Endothelial cell of umbilical vein (primary cell): ENCODE results near the gene HLA-DPB1. TPM values are rescaled to one million over a fixed set of nuclear protein-coding genes. Genes with fewer than 3 reads are reported as not detected.

ENCODE experiments used
- BruUV-seq: library from RNA; stranded (reverse); fragments of 400-500 nt; replicated peaks from 2 replicates; lab custom pipeline; 2021; lab: Mats Ljungman, UMichigan
- CTCF ChIA-PET: fragments of 300-600, 350-600 bp; sonication (Branson Sonifier 250); formaldehyde crosslinking; loops from one replicate; lab custom pipeline; 2021; ENCODE audit warnings: antibody characterized with exemption, inconsistent platforms; lab: Charles Lee
- POLR2A ChIA-PET: fragments of 300-600, 350-600 bp; sonication (Branson Sonifier 250); formaldehyde crosslinking; loops from one replicate; lab custom pipeline; 2021; ENCODE audit warnings: antibody characterized with exemption, inconsistent platforms; lab: Charles Lee
- DNase-seq: peaks from one replicate; pipeline ENCODE4 v3.0.0-alpha.2; 2011; ENCODE audit warnings: low read depth, low spot score
- FAIRE-seq: peaks from 2 replicates; lab custom pipeline; 2011; peaks lifted over from hg19 to GRCh38; lab: Jason Lieb, UNC
- H2AFZ ChIP-seq: 2 replicates; pipeline ENCODE4 v1.6.0; 2012; ENCODE audit warnings: low read depth, low read length, control low read depth, inconsistent platforms
- H3K27ac ChIP-seq: 2 replicates; pipeline ENCODE4 v1.5.1; 2011; ENCODE audit warnings: low read depth, mild to moderate bottlenecking, control low read depth, low read length, moderate library complexity; ENCODE audit not compliant: insufficient read depth
- H3K27me3 ChIP-seq, 2 experiments: 2 replicates each; pipeline versions ENCODE4 v1.6.0 to v1.6.1; 2011; ENCODE audit warnings: low read length in 2 of 2, mixed read lengths in 1 of 2; ENCODE audit not compliant: control insufficient read depth in 2 of 2, insufficient read depth in 2 of 2
- H3K36me3 ChIP-seq, 2 experiments: 2 replicates in 1 of 2; 3 replicates in 1 of 2; pipeline ENCODE4 v1.5.1; 2011; ENCODE audit warnings: low read length in 2 of 2, mild to moderate bottlenecking in 1 of 2, moderate library complexity in 1 of 2; ENCODE audit not compliant: control insufficient read depth in 2 of 2, insufficient read depth in 2 of 2; ENCODE audit errors: extremely low read depth in 1 of 2
- H3K4me1 ChIP-seq: 3 replicates; pipeline ENCODE4 v1.5.1; 2011; ENCODE audit warnings: mild to moderate bottlenecking, low read length; ENCODE audit not compliant: control insufficient read depth, insufficient read depth; ENCODE audit errors: extremely low read depth
- H3K4me2 ChIP-seq: 2 replicates; pipeline ENCODE4 v1.6.1; 2011; ENCODE audit warnings: low read length, control low read depth, mixed read lengths; ENCODE audit not compliant: insufficient read depth
- H3K4me3 ChIP-seq, 3 experiments: fragments of 200-600 bp in 1 of 3; sonication (generic), shearing (Covaris generic) in 1 of 3; replicated peaks in 1 of 3; 2 replicates each; pipeline ENCODE4 v1.5.1; 2011 to 2016; ENCODE audit warnings: control low read depth in 3 of 3, low read length in 3 of 3, mild to moderate bottlenecking in 2 of 3, inconsistent platforms in 1 of 3, low read depth in 1 of 3, moderate library complexity in 1 of 3; ENCODE audit not compliant: insufficient read depth in 1 of 3
- H3K79me2 ChIP-seq: 2 replicates; pipeline ENCODE4 v1.6.0; 2012; ENCODE audit warnings: low read length, inconsistent platforms; ENCODE audit not compliant: control insufficient read depth, insufficient read depth
- H3K9ac ChIP-seq: replicated peaks from 2 replicates; pipeline ENCODE3; 2011; ENCODE audit warnings: low read length, control low read depth; ENCODE audit not compliant: insufficient read depth; ENCODE audit errors: extremely low read depth
- H3K9me1 ChIP-seq: replicated peaks from 3 replicates; pipeline ENCODE4 v1.6.0; 2011; ENCODE audit warnings: mild to moderate bottlenecking, low read length; ENCODE audit not compliant: control insufficient read depth, insufficient read depth; ENCODE audit errors: extremely low read depth
- H3K9me3 ChIP-seq: replicated peaks from 2 replicates; pipeline ENCODE4 v1.5.1; 2012; ENCODE audit warnings: low read length, inconsistent platforms; ENCODE audit not compliant: control insufficient read depth, insufficient read depth
- H4K20me1 ChIP-seq: replicated peaks from 2 replicates; pipeline ENCODE3; 2011; ENCODE audit warnings: mild to moderate bottlenecking, low read length; ENCODE audit not compliant: control insufficient read depth, insufficient read depth; ENCODE audit errors: extremely low read depth
- CTCF ChIP-seq, 2 donors: IDR thresholded peaks; 1 replicate in 1 of 2; 2 replicates in 1 of 2; pipeline ENCODE4 v1.5.1; 2011; ENCODE audit warnings: low read length in 2 of 2, mild to moderate bottlenecking in 2 of 2, moderate library complexity in 2 of 2, control low read depth in 1 of 2, inconsistent platforms in 1 of 2, low read depth in 1 of 2; ENCODE audit not compliant: insufficient read depth in 1 of 2; ENCODE audit errors: extremely low read depth in 1 of 2
- EZH2 ChIP-seq: IDR thresholded peaks from 2 replicates; pipeline ENCODE4 v1.6.1; 2012; ENCODE audit warnings: borderline replicate concordance, low read depth, mild to moderate bottlenecking, moderate library complexity, low read length, inconsistent platforms; ENCODE audit not compliant: severe bottlenecking
- FOS ChIP-seq: IDR thresholded peaks from 2 replicates; pipeline ENCODE4 v1.6.1; 2011; ENCODE audit warnings: mild to moderate bottlenecking, low read length, moderate library complexity, borderline replicate concordance; ENCODE audit not compliant: insufficient read depth
- GATA2 ChIP-seq: IDR thresholded peaks from 2 replicates; pipeline ENCODE4 v1.7.0; 2011; ENCODE audit warnings: low read depth, mild to moderate bottlenecking, moderate library complexity, mixed read lengths, low read length; ENCODE audit not compliant: insufficient read length, insufficient read depth
- JUN ChIP-seq: IDR thresholded peaks from 2 replicates; pipeline ENCODE4 v1.6.1; 2011; ENCODE audit warnings: borderline replicate concordance, low read depth; ENCODE audit not compliant: insufficient read length, insufficient read depth
- MAX ChIP-seq: IDR thresholded peaks from 2 replicates; pipeline ENCODE4 v1.6.1; 2011; ENCODE audit not compliant: insufficient read depth, insufficient read length
- MYC ChIP-seq: IDR thresholded peaks from one replicate; pipeline ENCODE4 v1.6.1; 2011; ENCODE audit warnings: mild to moderate bottlenecking, low read depth, low read length
- POLR2A ChIP-seq: IDR thresholded peaks from 2 replicates; pipeline ENCODE4 v1.6.1; 2012; ENCODE audit warnings: low read depth, mild to moderate bottlenecking, control low read depth, low read length
- POLR2AphosphoS5 ChIP-seq: IDR thresholded peaks from 2 replicates; pipeline ENCODE4 v1.6.1; 2012; ENCODE audit warnings: low read depth, mild to moderate bottlenecking, control low read depth, low read length, moderate library complexity; ENCODE audit not compliant: insufficient read depth
- dilution Hi-C: fragments of 300-500 bp; cut with MboI; formaldehyde crosslinking; loops from one replicate; pipeline ENCODE4 v1.15.0; 2019; ENCODE audit warnings: low sequenced_read_pairs; ENCODE audit not compliant: extremely low pct_ligation_motif_present
- intact Hi-C: fragments of 100-400 bp; cut with micrococcal nuclease; formaldehyde crosslinking; loops from one replicate; pipeline ENCODE4 v1.10.0; 2022
- polyA plus RNA-seq, 4 experiments: library from polyadenylated mRNA; depleted of rRNA in 3 of 4; stranded (reverse) in 3 of 4; unstranded in 1 of 4; fragments of >200 nt; gene quantifications; 2 replicates each; pipeline versions ENCODE4 v1.2.1 to v1.2.3, GENCODE V29; 2011 to 2012; ENCODE audit warnings: missing spikeins in 1 of 4
- total RNA-seq: library from RNA; stranded (reverse); gene quantifications from 2 replicates; pipeline ENCODE4 v1.2.3, GENCODE V29; 2021

The HLA-DPB1 gene
- total and polyA plus RNA-seq, 2 donors (not counting 3 experiments of a cell fraction or from before 2014, with no cell fraction given), result 2.3 to 38.0 TPM

- ChIA-PET POLR2A (no interaction called here), CTCF (interaction anchor here (0.8 to 4.3 kb wide), 6 partner anchors 8 to 124 kb away, joined by 3 to 53 read pairs (median 10); no protein-coding TSS in a partner anchor)
- no peak for DNase-seq
- no peak for TF ChIP-seq MYC
- TF ChIP-seq CTCF (IDR thresholded peaks at IDR 0.05; ENCODE audit: extremely low read depth in 1 of 2, insufficient read depth in 1 of 2, low read depth in 1 of 2, low read length in 2 of 2), result no peak
- no peak for TF ChIP-seq JUN
- TF ChIP-seq EZH2, result no peak
- TF ChIP-seq FOS, result no peak
- TF ChIP-seq MAX, result no peak
- TF ChIP-seq POLR2A, result no peak
- no peak for TF ChIP-seq POLR2AphosphoS5
- TF ChIP-seq GATA2, result no peak
- intact Hi-C loops (no loop called here), dilution Hi-C loops (no loop called here)
- Histone ChIP-seq H3K4me2 (no peak overlapping the region), H3K27ac (no peak overlapping the region), H2AFZ (no peak overlapping the region), H3K27me3 (peaks cover 18 to 30% of the 10 kb centered on the region in 2 experiments), H3K4me3 (no peak overlapping the region), H3K9me1 (no peaks in the 10 kb centered on the region), H3K36me3 (no peaks in the 10 kb centered on the region), H4K20me1 (no peaks in the 10 kb centered on the region), H3K9me3 (no peaks in the 10 kb centered on the region), H3K9ac (no peak overlapping the region), H3K79me2 (no peaks in the 10 kb centered on the region), H3K4me1 (no peaks in the 10 kb centered on the region)
- FAIRE-seq, result no peak
- no TSS peak for BruUV-seq
These were observed 48.7 kb downstream of the HLA-DPB1 start for GRCh38 chr6:33124525-33124901.
